Posterior vena cava (tissue), 2 donors: ENCODE data around the gene ERBB4. TPM values are rescaled to one million over a fixed set of nuclear protein-coding genes. Genes with fewer than 3 reads are reported as not detected.

Source experiments
- DNase-seq: peaks from one replicate; pipeline ENCODE4 v3.0.0-alpha.2; 2020; ENCODE audit warnings: low spot score
- intact Hi-C, 2 donors: fragments of 100-400 bp; cut with DNase I; formaldehyde crosslinking; loops; one replicate each; pipeline versions ENCODE4 v1.14.1 to v1.14.2; 2022 to 2023
- total RNA-seq, 2 donors: library from RNA; stranded (reverse); fragmentation: NEBNext Ultra II Directional; extraction: Animal tissue kit (Norgen Biotek cat#: 25700); gene quantifications; one replicate each; pipeline ENCODE4 v1.2.1, GENCODE V29; 2021
- donor health status: DM: yes; HTN: yes; CAD: no.
- donor health status: DM: yes; HTN: yes; CAD: no.

ERBB4 gene
- total RNA-seq, 2 donors from 2014 or later = 3.2 to 7.6 TPM

DNA sequence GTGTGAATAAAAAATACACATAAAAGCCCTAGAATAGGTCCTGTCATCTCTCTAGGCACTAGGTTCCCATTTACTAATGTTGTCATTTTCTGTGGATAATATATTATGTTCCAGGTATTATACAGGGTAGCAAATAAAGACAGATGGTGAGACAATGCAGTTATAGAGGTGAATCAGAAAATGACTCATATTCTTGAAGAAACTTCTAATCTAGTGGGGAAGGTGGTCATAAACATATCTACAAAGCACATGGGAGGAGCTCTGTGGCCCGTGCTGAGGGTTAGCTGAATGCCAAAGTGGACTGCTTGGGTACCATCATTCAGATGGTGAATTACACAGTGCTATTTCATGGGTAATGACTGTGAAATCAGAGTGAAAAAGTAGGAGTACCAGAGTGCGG, 700.9 kb downstream of the ERBB4 start:
- no peak for DNase-seq
- intact Hi-C loops = no loop called here

DNA sequence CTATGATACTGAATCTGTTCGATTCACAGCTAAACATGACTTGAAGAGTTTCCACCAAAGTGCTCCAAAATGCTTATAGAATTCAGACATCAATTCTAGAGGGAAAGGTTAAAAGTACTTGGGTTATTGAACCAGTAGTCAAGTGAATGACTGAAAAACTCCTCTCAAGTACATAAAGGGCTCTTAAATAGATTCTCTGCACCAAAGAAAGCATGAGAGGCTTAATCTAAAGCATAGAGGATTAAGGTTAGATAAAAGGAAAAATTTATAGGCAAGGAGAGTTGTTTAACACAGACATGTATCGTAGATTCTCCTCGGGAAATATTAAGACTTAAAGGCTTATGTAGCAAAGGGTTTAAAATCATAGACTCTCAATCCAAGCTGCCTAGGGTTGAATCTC, 701.4 kb downstream of the ERBB4 start:
- DNase-seq = no peak
- intact Hi-C loops = no loop called here

GRCh38 chr2:211836409-211836808, 702.2 kb downstream of the ERBB4 start:
- intact Hi-C loops = no loop called here
- no peak for DNase-seq

GRCh38 chr2:211835695-211836094, 702.9 kb downstream of the ERBB4 start:
- intact Hi-C loops = no loop called here
- no peak for DNase-seq

- intact Hi-C loops = no loop called here
These were observed 704.9 kb downstream of the ERBB4 start for GRCh38 chr2:211833582-211834279.

DNA sequence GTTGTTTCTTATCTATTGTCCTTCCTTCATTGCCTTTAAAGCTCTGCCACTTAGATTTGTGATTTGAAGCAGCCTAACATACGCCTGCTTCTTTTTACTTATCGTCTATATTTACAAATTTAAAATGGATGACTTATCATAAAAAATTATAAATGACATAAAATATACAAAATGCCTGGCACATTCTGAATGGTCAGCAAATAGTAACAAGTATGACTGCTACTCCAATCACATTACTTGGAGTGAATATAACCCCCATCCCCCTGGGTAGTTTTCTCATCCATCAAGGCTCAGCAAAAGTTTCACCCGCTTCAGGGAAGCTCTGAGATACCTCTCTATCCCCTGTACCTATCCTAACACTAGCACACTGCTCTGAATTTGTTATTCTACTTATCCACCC, 708.9 kb downstream of the ERBB4 start:
- intact Hi-C loops = no loop called here
- no peak for DNase-seq

More at GRCh38 chr2:211833582-211834279, 704.9 kb downstream of the ERBB4 start:
- DNase-seq = no peak

DNA sequence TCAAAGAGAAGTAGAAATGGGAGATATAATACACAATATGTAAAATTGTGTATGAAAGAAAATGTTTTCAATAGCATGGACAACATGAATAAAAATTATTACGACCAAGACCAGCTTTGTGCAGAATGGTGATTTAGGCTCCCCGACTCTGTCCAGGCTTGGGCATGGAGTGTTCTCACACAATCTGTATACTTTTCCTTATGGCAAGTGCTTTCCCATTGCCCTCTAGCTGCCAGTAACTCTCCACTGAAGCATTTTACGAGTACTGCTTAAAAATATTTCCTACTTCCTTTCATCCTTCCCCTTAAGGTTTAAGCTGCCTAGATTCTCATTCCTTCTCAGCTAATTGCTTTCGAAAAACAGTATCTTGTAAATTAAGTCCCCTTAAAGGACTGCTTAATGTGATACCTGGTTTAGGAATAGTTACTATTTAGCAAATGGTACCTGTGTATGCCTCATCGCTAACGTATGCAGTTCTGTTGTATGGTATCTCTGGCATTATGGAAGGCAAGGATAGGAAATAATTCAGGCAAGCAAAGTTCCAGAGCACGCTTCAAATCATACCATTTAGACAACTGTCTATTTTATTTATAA, 714.6 kb downstream of the ERBB4 start:
- no peak for DNase-seq
- intact Hi-C loops = no loop called here

DNA sequence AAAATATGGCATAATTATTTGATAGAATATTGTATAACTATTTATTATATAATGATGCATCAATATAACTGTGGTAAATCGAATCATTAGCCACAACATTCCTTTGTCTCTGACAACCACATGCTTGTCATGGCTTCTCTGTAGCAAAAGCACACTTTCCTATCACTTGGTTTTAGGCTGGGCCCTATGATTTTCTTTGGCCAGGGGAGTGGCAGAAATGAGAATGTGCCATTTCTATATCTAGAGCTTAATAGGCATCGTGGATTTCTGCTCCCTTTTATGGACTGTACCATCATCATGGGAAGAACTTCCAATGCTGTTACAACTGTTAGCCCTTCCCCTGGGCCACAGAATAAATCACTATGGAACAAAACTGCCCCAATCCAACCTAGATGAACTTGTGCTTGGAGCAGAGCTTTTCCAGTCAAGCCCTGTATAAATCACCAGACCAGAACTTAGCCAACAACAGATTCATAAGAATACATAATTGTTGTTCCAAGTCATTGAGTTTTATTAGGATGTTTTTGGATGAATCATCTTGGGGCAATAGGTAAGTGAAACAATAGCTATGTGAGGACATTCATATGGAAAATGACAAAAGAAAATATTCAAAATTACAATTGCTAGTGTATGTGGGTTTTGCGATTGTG, 715.8 kb downstream of the ERBB4 start:
- intact Hi-C loops = no loop called here
- DNase-seq = no peak

DNA sequence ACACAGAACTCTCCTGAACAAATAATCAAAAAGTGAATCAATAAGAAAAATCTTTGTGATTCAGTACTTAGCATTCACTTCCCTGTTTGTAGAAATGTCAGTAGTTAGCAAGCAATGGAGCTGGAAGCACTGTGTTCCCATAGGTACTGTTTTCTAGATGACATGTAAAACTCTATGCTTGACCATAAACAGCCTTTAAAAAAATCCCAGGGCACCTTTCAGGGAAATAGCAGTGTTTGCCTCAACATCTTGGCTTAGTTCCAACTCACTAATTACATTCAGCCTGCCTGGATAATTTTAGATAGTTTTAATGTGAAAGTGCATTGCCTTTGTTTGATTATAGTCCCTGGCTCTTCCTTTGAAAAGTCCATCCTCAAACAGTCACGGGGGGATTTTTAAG, 721.8 kb downstream of the ERBB4 start:
- no peak for DNase-seq
- intact Hi-C loops = no loop called here

- intact Hi-C loops = no loop called here
- no peak for DNase-seq
These were observed 726.0 kb downstream of the ERBB4 start for GRCh38 chr2:211812587-211812986.

- intact Hi-C loops = no loop called here
- DNase-seq = no peak
These were observed 735.9 kb downstream of the ERBB4 start for GRCh38 chr2:211802666-211803065.

DNA sequence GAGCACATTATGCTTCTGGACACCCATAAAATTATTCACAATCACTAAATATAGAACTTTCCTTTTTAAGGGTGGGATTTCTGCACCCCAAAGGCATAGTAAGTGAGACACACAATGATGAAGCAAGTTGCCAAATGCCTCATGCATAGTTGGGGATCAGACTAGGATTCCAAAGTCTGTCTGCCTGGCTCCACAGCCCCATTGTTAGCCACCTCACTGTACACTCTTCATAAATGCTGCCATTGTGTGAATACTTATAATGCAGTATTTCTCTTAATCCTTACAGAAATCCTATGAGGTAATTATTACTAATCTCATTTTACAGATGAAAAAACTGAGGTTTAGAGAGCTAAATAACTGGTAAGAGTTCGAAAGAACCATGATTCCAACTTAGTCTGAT, 738.6 kb downstream of the ERBB4 start:
- intact Hi-C loops = no loop called here
- no peak for DNase-seq

GRCh38 chr2:211798868-211799267, 739.7 kb downstream of the ERBB4 start:
- no peak for DNase-seq
- intact Hi-C loops = no loop called here

DNA sequence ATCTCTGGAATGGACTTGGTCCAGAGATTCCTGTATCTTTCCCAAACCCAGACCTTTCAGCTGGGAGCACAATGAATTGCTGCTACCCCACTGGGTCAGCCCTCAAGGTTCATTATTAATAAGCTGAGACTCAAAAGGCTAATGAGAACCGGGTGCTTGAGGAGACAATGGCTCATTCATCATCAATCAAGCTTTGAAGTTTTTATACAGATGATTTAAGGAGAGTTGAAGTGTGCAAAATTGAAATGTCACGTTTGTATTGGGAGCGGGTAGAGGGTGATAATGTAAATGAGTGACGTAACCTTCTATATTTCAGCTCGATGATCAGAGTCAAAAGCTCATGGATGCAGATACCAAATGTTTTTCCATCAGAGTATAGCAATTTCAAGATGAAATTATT, 744.9 kb downstream of the ERBB4 start:
- DNase-seq = no peak
- intact Hi-C loops = no loop called here

- intact Hi-C loops = no loop called here
- DNase-seq = no peak
These were observed 748.6 kb downstream of the ERBB4 start for GRCh38 chr2:211789982-211790381.

- DNase-seq = no peak
- intact Hi-C loops = no loop called here
These were observed 771.9 kb downstream of the ERBB4 start for GRCh38 chr2:211766689-211767088.

- DNase-seq = no peak
- intact Hi-C loops = no loop called here
These were observed 776.1 kb downstream of the ERBB4 start for GRCh38 chr2:211762479-211762878.

GRCh38 chr2:211760103-211760502, 778.5 kb downstream of the ERBB4 start:
- DNase-seq = no peak
- intact Hi-C loops = no loop called here

DNA sequence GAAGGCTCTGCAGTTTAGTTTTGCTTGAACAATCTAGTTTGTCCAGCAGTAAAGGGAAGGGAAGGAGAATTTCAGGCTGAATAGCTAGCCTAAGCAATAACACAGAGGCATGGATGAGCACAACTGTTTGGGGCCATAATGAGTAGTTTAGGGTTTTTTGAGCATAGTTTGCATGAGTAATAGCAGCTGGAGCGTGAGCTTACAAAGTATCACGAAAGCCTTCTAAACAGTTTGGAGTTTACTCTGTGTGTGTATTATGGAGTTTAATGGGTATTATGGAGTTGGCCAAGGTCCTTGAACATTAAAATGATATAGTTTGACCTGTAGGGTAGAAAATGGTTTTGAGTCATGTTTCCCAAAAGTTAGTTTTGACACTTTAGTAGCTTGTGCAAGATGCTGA, 782.3 kb downstream of the ERBB4 start:
- no peak for DNase-seq
- intact Hi-C loops = no loop called here

DNA sequence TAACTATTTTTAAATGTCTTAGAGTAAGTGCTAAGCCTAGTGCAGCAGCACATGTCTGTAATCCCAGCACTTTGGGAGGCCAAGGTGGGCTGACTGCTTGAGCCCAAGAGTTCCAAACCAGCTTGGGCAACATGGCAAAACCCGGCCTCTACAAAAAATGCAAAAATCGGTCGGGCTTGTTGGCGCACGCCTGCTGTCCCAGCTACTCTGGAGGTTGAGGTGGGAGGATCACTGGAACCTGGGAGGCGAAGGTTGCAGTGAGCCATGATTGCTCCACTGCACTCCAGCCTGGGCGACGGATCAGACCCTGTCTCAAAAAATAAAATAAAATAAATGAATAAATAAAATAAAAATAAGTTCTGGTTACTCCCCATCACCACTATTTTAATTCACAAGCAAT, 783.4 kb downstream of the ERBB4 start:
- no peak for DNase-seq
- intact Hi-C loops = no loop called here

DNA sequence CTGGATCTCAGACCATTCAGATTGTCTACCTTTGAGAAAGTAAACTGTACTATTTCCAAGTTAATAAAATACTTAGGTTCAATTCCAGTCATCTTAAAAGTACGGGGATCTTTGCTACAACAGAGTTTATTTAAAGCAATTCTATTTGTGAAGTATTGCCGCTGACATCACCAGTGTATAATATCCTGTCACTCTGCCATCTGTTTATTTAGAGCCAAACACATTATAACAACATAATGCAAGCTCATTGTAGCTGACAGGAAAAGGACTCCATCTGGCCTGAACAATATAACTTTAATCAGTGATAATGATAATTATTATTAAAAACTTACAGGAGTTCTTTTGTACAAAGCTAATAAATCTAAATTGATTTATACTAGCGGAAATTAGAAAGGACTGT, 786.8 kb downstream of the ERBB4 start:
- intact Hi-C loops = no loop called here
- no peak for DNase-seq
